OCI-LY7 (cell line): Measurements from ENCODE around the gene CMA1.
"Not testable (repeated sequence)": the region's sequence is repeated elsewhere in the genome, so short reads cannot be mapped to it uniquely, and the experiment has no call there.

ENCODE experiments used
- CTCF ChIP-seq: fragments of 200-600 bp; sonication (generic); conservative IDR thresholded peaks from 2 replicates; pipeline ENCODE4 v1.5.1; 2014; ENCODE audit warnings: mild to moderate bottlenecking, antibody characterized with exemption, low read length, moderate library complexity, mixed read lengths
- EZH2phosphoT487 ChIP-seq: fragments of 200-600 bp; sonication (generic); IDR thresholded peaks from 2 replicates; pipeline ENCODE4 v1.6.1; 2018; ENCODE audit warnings: low read depth, borderline replicate concordance, mild to moderate bottlenecking, mixed run types, antibody characterized with exemption, low read length, moderate library complexity, mixed read lengths

GRCh38 chr14:24491586-24492408 is 16.3 kb downstream of the CMA1 start:
- not testable (repeated sequence) for TF ChIP-seq CTCF, EZH2phosphoT487
